ENCODE data around the gene HSPBAP1.
"Not testable (repeated sequence)": the region's sequence is repeated elsewhere in the genome, so short reads cannot be mapped to it uniquely, and the experiment has no call there.

The HSPBAP1 gene

DNA sequence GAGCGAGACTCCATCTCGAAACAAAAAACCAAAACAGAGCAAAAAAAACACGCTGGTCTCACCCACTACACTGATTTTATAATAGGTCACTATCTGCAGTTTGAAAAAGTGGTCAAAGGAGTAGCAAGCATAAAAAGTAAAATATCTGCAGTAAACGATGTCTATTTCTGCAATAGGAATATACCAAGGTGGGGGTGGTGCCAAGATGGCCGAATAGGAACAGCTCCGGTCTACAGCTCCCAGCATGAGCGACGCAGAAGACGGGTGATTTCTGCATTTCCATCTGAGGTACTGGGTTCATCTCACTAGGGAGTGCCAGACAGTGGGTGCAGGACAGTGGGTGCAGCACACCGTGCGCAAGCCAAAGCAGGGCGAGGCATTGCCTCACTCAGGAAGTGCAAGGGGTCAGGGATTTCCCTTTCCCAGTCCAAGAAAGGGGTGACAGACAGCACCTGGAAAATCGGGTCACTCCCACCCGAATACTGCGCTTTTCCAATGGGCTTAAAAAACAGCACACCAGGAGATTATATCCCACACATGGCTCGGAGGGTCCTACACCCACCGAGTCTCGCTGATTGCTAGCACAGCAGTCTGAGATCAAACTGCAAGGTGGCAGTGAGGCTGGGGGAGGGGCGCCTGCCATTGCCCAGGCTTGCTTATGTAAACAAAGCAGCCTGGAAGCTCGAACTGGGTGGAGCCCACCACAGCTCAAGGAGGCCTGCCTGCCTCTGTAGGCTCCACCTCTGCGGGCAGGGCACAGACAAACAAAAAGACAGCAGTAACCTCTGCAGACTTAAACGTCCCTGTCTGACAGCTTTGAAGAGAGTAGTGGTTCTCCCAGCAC lies 60.7 kb downstream of the HSPBAP1 start:
- not testable (repeated sequence) for DNase-seq

DNA sequence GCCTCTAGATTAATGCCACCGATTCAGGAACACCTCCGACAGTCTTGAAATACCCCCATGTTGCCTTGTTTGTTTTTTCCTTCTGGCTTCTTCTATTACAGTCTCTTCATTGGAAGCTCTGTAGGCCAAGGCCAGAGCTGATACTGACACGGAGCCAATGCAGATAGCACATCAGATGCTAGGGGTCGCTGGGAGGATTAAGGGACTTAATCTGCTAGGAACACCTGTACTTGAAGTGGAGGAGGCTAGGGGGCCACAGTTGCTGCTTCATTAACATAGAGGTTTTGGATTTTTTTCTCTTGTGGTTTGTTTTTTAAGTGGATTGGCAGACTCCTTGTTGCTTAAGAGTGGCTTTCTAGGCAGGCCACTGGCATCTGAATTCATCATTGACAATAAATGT lies 63.4 kb downstream of the HSPBAP1 start:
- DNase-seq: no peak

GRCh38 chr3:122728756-122729514 lies 64.7 kb downstream of the HSPBAP1 start:
- no peak for DNase-seq

GRCh38 chr3:122728186-122728585 lies 65.4 kb downstream of the HSPBAP1 start:
- no peak for DNase-seq

- DNase-seq: no peak
Measured at GRCh38 chr3:122727766-122728165, 65.9 kb downstream of the HSPBAP1 start.

DNA sequence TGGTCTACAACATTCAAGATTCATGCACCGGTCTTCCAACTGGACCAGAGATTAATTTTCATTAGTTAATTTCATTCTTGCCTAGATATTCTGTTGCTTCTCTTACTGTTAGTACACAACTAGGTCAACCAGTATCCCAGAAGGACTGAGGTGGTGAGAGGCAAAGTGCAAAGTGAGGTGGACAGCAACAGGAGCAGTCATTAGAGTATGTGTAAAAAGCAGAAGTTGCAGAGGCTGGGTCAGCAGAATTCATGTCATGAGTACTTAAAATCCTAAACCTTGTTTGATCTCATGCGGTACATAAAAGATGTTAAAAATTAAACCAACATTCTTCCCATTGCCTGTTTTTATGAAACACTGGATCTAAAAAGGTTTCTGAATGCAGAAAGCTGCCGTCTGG lies 66.3 kb downstream of the HSPBAP1 start:
- DNase-seq: no peak

DNA sequence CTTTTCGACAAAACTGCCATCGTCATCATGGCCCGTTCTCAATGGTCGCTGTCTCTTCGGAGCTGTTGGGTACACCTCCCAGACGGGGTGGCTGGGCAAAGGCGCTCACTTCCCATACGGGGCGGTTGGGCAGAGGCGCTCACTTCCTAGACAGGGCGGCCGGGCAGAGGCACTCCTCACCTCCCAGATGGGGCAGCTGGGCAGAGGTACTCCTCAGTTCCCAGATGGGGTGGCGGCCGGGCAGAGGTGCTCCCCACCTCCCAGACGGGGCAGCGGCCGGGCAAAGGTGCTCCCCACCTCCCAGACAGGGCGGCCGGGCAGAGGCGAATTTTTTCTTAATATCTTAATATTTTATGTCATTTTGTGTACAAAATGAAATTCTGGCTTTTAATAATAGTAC lies 68.5 kb downstream of the HSPBAP1 start:
- no peak for DNase-seq

DNA sequence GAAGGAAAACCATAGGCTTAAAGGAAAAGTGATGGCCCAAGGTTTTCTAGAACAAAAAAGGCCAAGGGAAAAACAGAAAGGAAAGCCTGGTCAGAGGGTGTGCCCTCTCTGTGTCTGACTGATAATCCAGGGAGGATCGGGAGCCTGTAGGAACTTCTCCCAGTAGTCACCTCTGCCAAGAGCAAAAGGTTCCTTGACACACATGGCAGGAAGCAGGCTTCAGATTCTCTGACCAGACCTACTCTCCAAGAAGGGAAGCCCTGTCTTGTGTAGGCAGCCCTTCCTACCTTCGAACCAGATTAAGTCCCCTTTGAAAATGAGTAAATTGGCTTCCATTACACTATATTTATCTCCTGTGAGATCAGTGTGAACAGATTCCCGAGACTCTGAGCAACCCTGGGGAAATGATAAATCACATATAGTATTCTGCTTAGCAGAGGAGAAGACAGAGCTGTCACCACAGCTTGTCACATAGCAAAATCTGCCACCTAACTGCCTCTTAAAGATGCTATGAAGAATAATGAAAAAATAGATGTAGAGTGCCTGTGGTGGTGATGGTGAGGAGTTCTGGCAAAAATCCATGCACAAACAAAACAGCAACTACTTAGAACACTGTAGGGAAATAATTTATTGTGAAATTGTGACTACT lies 74.2 kb downstream of the HSPBAP1 start:
- no peak for DNase-seq

DNA sequence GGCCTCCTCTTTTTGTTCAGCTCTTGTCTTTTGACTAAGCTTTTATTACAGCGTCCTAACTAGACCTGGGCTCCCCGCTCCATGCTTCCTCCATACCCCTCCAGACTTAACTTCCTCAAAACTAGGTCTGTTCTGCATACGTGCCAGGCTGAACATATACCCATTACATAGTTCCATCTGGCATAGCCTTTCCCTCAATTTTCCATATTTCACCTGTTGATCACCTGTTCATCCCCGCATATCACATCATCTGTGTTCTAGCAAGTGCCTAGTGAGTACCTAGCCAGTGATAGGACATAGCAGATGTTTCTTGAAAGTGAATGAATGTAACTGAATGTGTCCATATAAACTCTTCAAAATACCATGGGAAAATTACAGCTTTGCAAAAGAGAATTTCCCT lies 77.0 kb downstream of the HSPBAP1 start:
- DNase-seq: no peak

GRCh38 chr3:122714273-122714672 lies 79.4 kb downstream of the HSPBAP1 start:
- no peak for DNase-seq

DNA sequence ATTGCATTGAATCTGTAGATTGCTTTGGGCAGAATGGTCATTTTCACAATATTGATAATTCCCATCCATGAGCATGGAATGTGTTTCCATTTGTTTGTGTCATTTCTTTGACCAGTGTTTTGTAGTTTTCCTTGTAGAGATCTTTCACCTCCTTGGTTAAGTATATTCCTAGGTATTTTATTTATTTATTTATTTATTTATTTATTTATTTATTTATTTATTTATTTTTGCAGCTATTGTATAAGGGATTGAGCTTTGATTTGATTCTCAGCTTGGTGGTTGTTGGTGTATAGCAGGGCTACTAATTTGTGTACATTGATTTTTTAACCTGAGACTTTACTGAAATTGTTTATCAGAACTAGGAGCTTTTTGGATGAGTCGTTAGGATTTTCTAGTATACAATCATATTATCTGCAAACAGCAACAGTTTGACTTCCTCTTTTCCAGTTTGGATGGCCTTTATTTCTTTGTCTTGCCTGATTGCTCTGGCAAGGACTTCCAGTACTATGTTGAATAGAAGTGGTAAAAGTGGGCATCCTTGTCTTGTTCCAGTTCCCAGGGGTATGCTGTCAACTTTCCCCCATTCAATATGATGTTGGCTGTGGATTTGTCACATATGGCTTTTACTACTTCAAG lies 82.9 kb downstream of the HSPBAP1 start:
- not testable (repeated sequence) for DNase-seq

DNA sequence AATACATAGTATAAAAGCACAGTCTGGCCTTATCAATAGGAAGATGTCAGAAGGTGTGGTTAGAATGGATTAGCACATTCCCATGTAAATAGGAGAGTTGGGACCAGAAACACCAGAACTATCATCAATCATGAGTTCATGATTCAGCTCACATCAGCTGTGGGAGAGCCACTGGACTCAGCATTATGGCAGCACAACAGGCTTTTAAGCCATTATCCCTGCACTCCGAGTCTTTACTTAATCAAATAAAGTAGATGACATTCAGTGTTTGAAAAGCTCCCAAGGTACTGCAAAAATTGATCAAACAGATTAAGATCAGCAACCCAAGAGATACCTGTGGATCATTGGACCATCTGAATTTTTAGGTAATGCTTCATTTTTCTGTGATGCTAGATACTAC lies 88.3 kb downstream of the HSPBAP1 start:
- no peak for DNase-seq

DNA sequence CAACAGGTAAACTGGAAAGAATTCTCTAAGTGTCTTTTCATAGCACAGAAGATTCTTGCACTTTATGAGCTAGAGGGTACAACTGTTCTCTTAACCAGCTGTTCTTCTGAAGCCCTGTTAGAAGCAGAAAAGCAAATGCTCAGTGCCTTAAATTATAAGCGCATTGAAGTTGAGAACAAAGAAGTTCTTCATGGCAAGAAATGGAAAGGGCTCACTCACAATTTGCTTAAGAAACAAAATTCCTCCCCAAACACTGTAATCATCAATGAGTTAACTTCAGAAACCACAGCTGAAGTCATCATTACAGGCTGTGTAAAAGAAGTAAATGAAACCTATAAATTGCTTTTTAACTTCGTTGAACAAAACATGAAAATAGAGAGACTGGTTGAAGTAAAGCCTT lies 93.4 kb downstream of the HSPBAP1 start:
- DNase-seq: no peak

GRCh38 chr3:122697952-122698620 lies 95.5 kb downstream of the HSPBAP1 start:
- no peak for DNase-seq

GRCh38 chr3:122695927-122696561 lies 97.6 kb downstream of the HSPBAP1 start:
- DNase-seq: no peak

DNA sequence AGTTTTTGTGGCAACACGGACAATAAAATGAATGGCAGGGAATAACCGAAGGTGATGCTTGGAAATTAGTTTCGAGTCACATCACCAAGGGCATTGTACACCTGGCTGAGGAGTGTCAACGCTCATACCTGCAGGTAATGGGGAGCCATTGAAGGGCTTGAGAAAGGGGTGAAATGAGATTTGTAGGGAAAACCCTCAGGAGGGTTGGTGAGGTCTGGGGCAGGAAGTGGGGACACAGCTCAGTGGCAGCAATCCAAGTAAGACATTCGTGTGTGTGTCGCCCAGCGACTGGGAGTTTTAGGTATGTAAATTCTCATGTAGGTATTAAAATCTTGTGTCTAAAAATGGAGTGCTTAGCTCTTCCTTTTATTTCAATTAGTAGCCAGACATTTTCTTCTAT lies 98.7 kb downstream of the HSPBAP1 start:
- no peak for DNase-seq

GRCh38 chr3:122692674-122693073 lies 101.0 kb downstream of the HSPBAP1 start:
- no peak for DNase-seq

- no peak for DNase-seq
Measured at GRCh38 chr3:122691195-122691594, 102.4 kb downstream of the HSPBAP1 start.

- no peak for DNase-seq
Measured at GRCh38 chr3:122690096-122690495, 103.5 kb downstream of the HSPBAP1 start.
